Erythroblast (primary cell): ENCODE data around the gene NDUFB3.

Source experiments
- GATA1 ChIP-seq: IDR thresholded peaks from 2 replicates; pipeline ENCODE4 v1.6.1; 2011; ENCODE audit warnings: low read depth, mild to moderate bottlenecking, control low read depth, low read length, moderate library complexity
- POLR2A ChIP-seq: IDR thresholded peaks from 2 replicates; pipeline ENCODE4 v1.6.1; 2011; ENCODE audit warnings: mild to moderate bottlenecking, low read length

DNA sequence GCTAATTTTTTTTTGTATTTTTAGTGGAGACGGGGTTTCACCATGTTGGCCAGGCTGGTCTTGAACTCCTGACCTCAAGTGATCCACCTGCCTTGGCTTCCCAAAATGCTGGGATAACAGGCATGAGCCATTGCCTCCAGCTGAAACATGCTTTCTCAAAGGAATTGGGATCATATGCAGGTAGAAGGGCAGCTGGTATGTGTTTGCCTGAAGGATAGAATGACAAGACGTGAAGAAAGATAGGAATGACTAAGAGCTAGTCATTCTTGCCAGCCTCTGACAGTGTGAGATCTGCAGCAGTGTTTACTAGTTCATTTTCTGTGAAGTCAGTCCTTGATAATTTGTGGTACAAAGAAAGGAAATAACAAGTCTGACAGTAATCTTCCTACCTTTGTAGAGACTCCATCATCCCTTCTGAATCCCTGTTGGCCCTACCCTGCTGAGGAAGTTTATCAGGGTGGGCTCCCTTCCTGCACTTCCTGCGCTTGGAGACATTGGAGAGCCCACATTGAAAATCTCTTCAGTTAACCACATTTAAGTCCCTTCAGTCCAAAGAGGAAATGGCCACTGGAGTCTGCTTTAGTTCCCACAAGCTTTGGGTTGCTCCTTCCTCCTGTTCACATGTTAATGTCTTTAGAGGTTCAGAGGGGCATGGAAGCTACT is 58.9 kb downstream of the NDUFB3 start:
- TF ChIP-seq POLR2A (peak; percentile 59), GATA1 (no peak)
